CD4-positive, alpha-beta T cell treated with Interferon gamma for 1 hour (primary cell): ENCODE results near the gene PPP1R36.
"Not testable (repeated sequence)": the region's sequence is repeated elsewhere in the genome, so short reads cannot be mapped to it uniquely, and the experiment has no call there.

Source experiments
- DNase-seq: peaks from one replicate; pipeline ENCODE4 v3.0.0-alpha.2; 2020

Gene PPP1R36

GRCh38 chr14:64569646-64570045 lies 19.9 kb downstream of the PPP1R36 start:
- not testable (repeated sequence) for DNase-seq

GRCh38 chr14:64572386-64573104 lies 22.8 kb downstream of the PPP1R36 start:
- no peak for DNase-seq

- no peak for DNase-seq
Measured at GRCh38 chr14:64573109-64573508, 23.3 kb downstream of the PPP1R36 start.

GRCh38 chr14:64574371-64575107 lies 24.8 kb downstream of the PPP1R36 start:
- DNase-seq: no peak

- no peak for DNase-seq
Measured at GRCh38 chr14:64577211-64577610, 27.4 kb downstream of the PPP1R36 start.

GRCh38 chr14:64580467-64580866 lies 30.7 kb downstream of the PPP1R36 start:
- no peak for DNase-seq

GRCh38 chr14:64581363-64581762 lies 31.6 kb downstream of the PPP1R36 start:
- no peak for DNase-seq

GRCh38 chr14:64581817-64582216 lies 32.1 kb downstream of the PPP1R36 start:
- no peak for DNase-seq

GRCh38 chr14:64584190-64584589 lies 34.4 kb downstream of the PPP1R36 start:
- DNase-seq: no peak

GRCh38 chr14:64591809-64592208 lies 42.0 kb downstream of the PPP1R36 start:
- DNase-seq: no peak

- DNase-seq: no peak
Measured at GRCh38 chr14:64594438-64594837, 44.7 kb downstream of the PPP1R36 start.

- no peak for DNase-seq
Measured at GRCh38 chr14:64598404-64598803, 48.6 kb downstream of the PPP1R36 start.

GRCh38 chr14:64601571-64601970 lies 51.8 kb downstream of the PPP1R36 start:
- DNase-seq: no peak

GRCh38 chr14:64602826-64603225 lies 53.1 kb downstream of the PPP1R36 start:
- no peak for DNase-seq

- no peak for DNase-seq
Measured at GRCh38 chr14:64604001-64604400, 54.2 kb downstream of the PPP1R36 start.

- DNase-seq: no peak
Measured at GRCh38 chr14:64604881-64605280, 55.1 kb downstream of the PPP1R36 start.

- no peak for DNase-seq
Measured at GRCh38 chr14:64605926-64606685, 56.3 kb downstream of the PPP1R36 start.

- DNase-seq: no peak
Measured at GRCh38 chr14:64610049-64610746, 60.4 kb downstream of the PPP1R36 start.

- no peak for DNase-seq
Measured at GRCh38 chr14:64611358-64612020, 61.7 kb downstream of the PPP1R36 start.

- no peak for DNase-seq
Measured at GRCh38 chr14:64612021-64612380, 62.2 kb downstream of the PPP1R36 start.

- no peak for DNase-seq
Measured at GRCh38 chr14:64612971-64613666, 63.4 kb downstream of the PPP1R36 start.

GRCh38 chr14:64614166-64614565 lies 64.4 kb downstream of the PPP1R36 start:
- DNase-seq: no peak
